CD4-positive, alpha-beta T cell (primary cell): ENCODE measurements around the gene CA11. TPM values are rescaled to one million over a fixed set of nuclear protein-coding genes. Genes with fewer than 3 reads are reported as not detected.

Experiments used
- ATAC-seq: fragments of 200-7000 bp; cut with Tn5 transposase; one replicate; pipeline ENCODE4 v1.10.0; 2022; ENCODE audit warnings: mild to moderate bottlenecking; ENCODE audit not compliant: poor library complexity
- CTCF ChIA-PET: fragments of 350-600 bp; sonication (Branson Sonifier 250); formaldehyde crosslinking; loops from one replicate; lab custom pipeline; 2021; ENCODE audit warnings: antibody characterized with exemption, inconsistent platforms; lab: Charles Lee
- POLR2A ChIA-PET: fragments of 350-600 bp; sonication (Branson Sonifier 250); formaldehyde crosslinking; loops from one replicate; lab custom pipeline; 2021; ENCODE audit warnings: antibody characterized with exemption, inconsistent platforms; lab: Charles Lee
- DNase-seq, 14 experiments: peaks; one replicate each; pipeline ENCODE4 v3.0.0-alpha.2; 2013 to 2020; ENCODE audit warnings: mixed read lengths in 2 of 14
- H3K27ac ChIP-seq, 2 donors: one replicate each; pipeline versions ENCODE4 v1.5.1 to v1.7.0; 2013; ENCODE audit warnings: low read length in 2 of 2, low read depth in 1 of 2, mild to moderate bottlenecking in 1 of 2
- H3K27me3 ChIP-seq, 2 experiments: 1 replicate in 1 of 2; 2 replicates in 1 of 2; pipeline versions ENCODE4 v1.6.1 to v1.7.0; 2013; ENCODE audit warnings: low read length in 2 of 2, control low read depth in 1 of 2, mild to moderate bottlenecking in 1 of 2, moderate library complexity in 1 of 2; ENCODE audit not compliant: insufficient read depth in 2 of 2, control insufficient read depth in 1 of 2
- H3K36me3 ChIP-seq: one replicate; pipeline ENCODE4 v1.6.1; 2013; ENCODE audit warnings: low read length, control low read depth; ENCODE audit not compliant: insufficient read depth
- H3K4me1 ChIP-seq: one replicate; pipeline ENCODE4 v1.6.1; 2013; ENCODE audit warnings: low read length, control low read depth; ENCODE audit not compliant: insufficient read depth
- H3K4me3 ChIP-seq: one replicate; pipeline ENCODE4 v1.5.1; 2013; ENCODE audit warnings: mild to moderate bottlenecking, low read length, moderate library complexity
- H3K9me3 ChIP-seq, 2 experiments: 1 replicate in 1 of 2; 2 replicates in 1 of 2; pipeline versions ENCODE4 v1.6.1 to v1.7.0; 2013; ENCODE audit warnings: low read length in 2 of 2, mild to moderate bottlenecking in 2 of 2, control low read depth in 1 of 2, moderate library complexity in 1 of 2; ENCODE audit not compliant: control insufficient read depth in 1 of 2, insufficient read depth in 1 of 2
- H3K27ac Mint-ChIP-seq: one replicate; pipeline ENCODE4 v1.8.0; 2020; ENCODE audit warnings: mixed read lengths
- H3K27me3 Mint-ChIP-seq: one replicate; pipeline ENCODE4 v1.8.0; 2021; ENCODE audit warnings: mixed read lengths
- H3K36me3 Mint-ChIP-seq: one replicate; pipeline ENCODE4 v1.8.0; 2021; ENCODE audit warnings: low read depth, mixed read lengths
- H3K4me1 Mint-ChIP-seq: one replicate; pipeline ENCODE4 v1.8.0; 2021; ENCODE audit warnings: low read depth, mixed read lengths
- H3K4me3 Mint-ChIP-seq: one replicate; pipeline ENCODE4 v1.8.0; 2020; ENCODE audit warnings: mild to moderate bottlenecking, mixed read lengths
- H3K9me3 Mint-ChIP-seq: one replicate; pipeline ENCODE4 v1.8.0; 2020; ENCODE audit warnings: mixed read lengths
- CTCF ChIP-seq: fragments of 200-600 bp; IDR thresholded peaks from one replicate; pipeline ENCODE4 v1.8.0; 2022; ENCODE audit warnings: antibody characterized with exemption, mild to moderate bottlenecking
- intact Hi-C, 2 experiments: fragments of 100-400 bp; cut with DNase I in 1 of 2; cut with micrococcal nuclease in 1 of 2; formaldehyde crosslinking; loops; one replicate each; pipeline versions ENCODE4 v1.15.1 to v1.9.0; 2023 to 2025; cut with DNase I, micrococcal nuclease
- total RNA-seq, 174 experiments: library from RNA in 2 of 174; stranded (reverse) in 2 of 174; gene quantifications; one replicate each; pipeline ENCODE4 v1.2.3 and lab custom pipeline; 2021 to 2026

The CA11 gene
- total RNA-seq, 2 experiments from 2014 or later: 11.0 to 12.4 TPM

DNA sequence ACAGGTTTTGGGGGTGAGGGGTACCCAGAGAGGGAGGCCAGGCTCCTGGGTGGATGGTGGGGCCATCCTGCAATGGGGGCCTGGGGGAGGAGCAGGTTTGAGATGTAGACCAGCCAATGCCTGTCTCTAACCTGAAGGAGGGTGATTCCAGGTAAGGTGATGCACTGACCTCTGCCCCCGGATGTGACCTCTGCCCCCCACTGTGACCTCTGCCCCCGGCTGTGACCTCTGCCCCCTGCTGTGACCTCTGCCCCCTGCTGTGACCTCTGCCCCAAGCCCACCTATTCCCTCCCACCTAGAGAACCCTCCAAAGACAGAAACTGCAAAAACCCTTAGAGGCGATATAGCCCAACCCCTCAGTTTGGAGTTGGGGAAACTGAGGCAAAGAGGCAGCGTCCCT is 49.8 kb downstream of the CA11 start:
- ChIA-PET CTCF (no interaction called here), POLR2A (no interaction called here)
- Mint-ChIP-seq H3K9me3 (no peaks in the 10 kb centered on the region), H3K36me3 (no peaks in the 10 kb centered on the region), H3K27ac (peak overlapping the region; percentile 88), H3K27me3 (no peaks in the 10 kb centered on the region), H3K4me3 (no peak overlapping the region), H3K4me1 (peaks cover 10% of the 10 kb centered on the region)
- Histone ChIP-seq H3K9me3 (no peaks in the 10 kb centered on the region), H3K36me3 (no peaks in the 10 kb centered on the region), H3K27ac (peak overlapping the region in 1 of 2 donors; percentile 50), H3K27me3 (no peaks in the 10 kb centered on the region), H3K4me3 (peak overlapping the region; percentile 55), H3K4me1 (peaks cover 35% of the 10 kb centered on the region)
- ATAC-seq: no peak
- DNase-seq: no peak
- intact Hi-C loops: no loop called here
- no peak for TF ChIP-seq CTCF

- DNase-seq (no peak), ATAC-seq (no peak)
- H3K4me3 ChIP-seq: no peak overlapping the region
- ChIA-PET POLR2A (no interaction called here), CTCF (interaction anchor here (0.9 kb wide), 1 partner anchor 13 kb away, joined by 3 read pairs; no protein-coding TSS in a partner anchor)
- peaks cover 10% of the 10 kb centered on the region for H3K4me1 Mint-ChIP-seq
- no peaks in the 10 kb centered on the region for H3K27me3 ChIP-seq
- TF ChIP-seq CTCF: no peak
- no peaks in the 10 kb centered on the region for H3K36me3 Mint-ChIP-seq
- H3K9me3 ChIP-seq: no peaks in the 10 kb centered on the region
- H3K4me3 Mint-ChIP-seq: no peak overlapping the region
- peaks cover 35% of the 10 kb centered on the region for H3K4me1 ChIP-seq
- no peaks in the 10 kb centered on the region for H3K36me3 ChIP-seq
- H3K27ac Mint-ChIP-seq: peak overlapping the region; percentile 88
- H3K9me3 Mint-ChIP-seq: no peaks in the 10 kb centered on the region
- intact Hi-C loops: no loop called here
- no peaks in the 10 kb centered on the region for H3K27me3 Mint-ChIP-seq
- H3K27ac ChIP-seq: no peak overlapping the region
Observed at GRCh38 chr19:48595833-48596232, 50.2 kb downstream of the CA11 start.

- Histone ChIP-seq H3K4me1 (peaks cover 35% of the 10 kb centered on the region), H3K9me3 (no peaks in the 10 kb centered on the region), H3K4me3 (no peak overlapping the region), H3K27me3 (no peaks in the 10 kb centered on the region), H3K27ac (no peak overlapping the region), H3K36me3 (no peaks in the 10 kb centered on the region)
- CTCF ChIA-PET: interaction anchor here (0.9 kb wide), 1 partner anchor 14 kb away, joined by 3 read pairs; no protein-coding TSS in a partner anchor
- H3K27ac Mint-ChIP-seq: peak overlapping the region; percentile 88
- TF ChIP-seq CTCF: no peak
- peaks cover 10% of the 10 kb centered on the region for H3K4me1 Mint-ChIP-seq
- DNase-seq (no peak), ATAC-seq (no peak)
- POLR2A ChIA-PET: no interaction called here
- no peaks in the 10 kb centered on the region for H3K9me3 Mint-ChIP-seq
- H3K27me3 Mint-ChIP-seq: no peaks in the 10 kb centered on the region
- peak overlapping the region; percentile 71 for H3K4me3 Mint-ChIP-seq
- intact Hi-C loops: no loop called here
- no peaks in the 10 kb centered on the region for H3K36me3 Mint-ChIP-seq
Observed at GRCh38 chr19:48595171-48595570, 50.8 kb downstream of the CA11 start.
